B cell (primary cell): ENCODE data around the gene RRP1. TPM values are rescaled to one million over a fixed set of nuclear protein-coding genes. Genes with fewer than 3 reads are reported as not detected.

ENCODE experiments used
- ATAC-seq: fragments of 200-7000 bp; cut with Tn5 transposase; one replicate; pipeline ENCODE4 v1.10.0; 2021; ENCODE audit warnings: low read depth, mild to moderate bottlenecking, moderate number of reproducible peaks, moderate library complexity
- CTCF ChIA-PET: fragments of 350-600 bp; sonication (Branson Sonifier 250); formaldehyde crosslinking; loops from one replicate; lab custom pipeline; 2021; ENCODE audit warnings: antibody characterized with exemption, inconsistent platforms; lab: Charles Lee
- POLR2A ChIA-PET: fragments of 350-600 bp; sonication (Branson Sonifier 250); formaldehyde crosslinking; loops from one replicate; lab custom pipeline; 2021; ENCODE audit warnings: antibody characterized with exemption; lab: Charles Lee
- DNase-seq: peaks from one replicate; pipeline ENCODE4 v3.0.0; 2013
- H2AFZ ChIP-seq: 2 replicates; pipeline ENCODE4 v1.6.1; 2012; ENCODE audit warnings: mild to moderate bottlenecking, low read depth, low read length; ENCODE audit not compliant: insufficient read depth, poor library complexity, severe bottlenecking
- H3K27ac ChIP-seq, 2 donors: 1 replicate in 1 of 2; 2 replicates in 1 of 2; pipeline ENCODE4 v1.5.1; 2012 to 2013; ENCODE audit warnings: low read length in 2 of 2, mild to moderate bottlenecking in 2 of 2, moderate library complexity in 1 of 2
- H3K27me3 ChIP-seq, 4 experiments: fragments of 200-600 bp in 1 of 4; sonication (generic) in 1 of 4; replicated peaks in 1 of 4; 1 replicate in 2 of 4; 2 replicates in 2 of 4; pipeline versions ENCODE4 v1.6.1 to v1.7.0; 2013 to 2016; ENCODE audit warnings: low read length in 3 of 4, mild to moderate bottlenecking in 2 of 4, mixed read lengths in 1 of 4, moderate library complexity in 1 of 4; ENCODE audit not compliant: insufficient read depth in 4 of 4, control insufficient read depth in 3 of 4; ENCODE audit errors: control extremely low read depth in 1 of 4
- H3K36me3 ChIP-seq, 2 experiments: replicated peaks in 1 of 2; 1 replicate in 1 of 2; 2 replicates in 1 of 2; pipeline versions ENCODE4 v1.6.1 to v1.7.1; 2013; ENCODE audit warnings: low read length in 1 of 2; ENCODE audit not compliant: insufficient read depth in 2 of 2, control insufficient read depth in 1 of 2; ENCODE audit errors: control extremely low read depth in 1 of 2, extremely low read depth in 1 of 2
- H3K4me1 ChIP-seq, 2 donors: fragments of 200-600 bp in 1 of 2; sonication (generic) in 1 of 2; 1 replicate in 1 of 2; 2 replicates in 1 of 2; pipeline versions ENCODE4 v1.5.1 to v1.6.1; 2013 to 2017; ENCODE audit warnings: low read length in 2 of 2; ENCODE audit not compliant: control insufficient read depth in 2 of 2, insufficient read depth in 2 of 2
- H3K4me2 ChIP-seq: replicated peaks from 2 replicates; pipeline ENCODE3; 2012; ENCODE audit warnings: mild to moderate bottlenecking, low read depth, low read length; ENCODE audit not compliant: poor library complexity, severe bottlenecking
- H3K4me3 ChIP-seq, 5 experiments: fragments of 200-600 bp in 1 of 5; sonication (generic) in 1 of 5; 1 replicate in 3 of 5; 2 replicates in 2 of 5; pipeline versions ENCODE4 v1.5.1 to v1.7.0; 2011 to 2016; ENCODE audit warnings: low read length in 4 of 5, mild to moderate bottlenecking in 4 of 5, low read depth in 2 of 5, control low read depth in 1 of 5, moderate library complexity in 1 of 5; ENCODE audit not compliant: insufficient read depth in 1 of 5; ENCODE audit errors: control extremely low read depth in 1 of 5, extremely low read depth in 1 of 5
- H3K79me2 ChIP-seq: fragments of 200-600 bp; sonication (generic); one replicate; pipeline ENCODE4 v1.6.0; 2016; ENCODE audit warnings: low read length; ENCODE audit not compliant: control insufficient read depth, insufficient read depth
- H3K9ac ChIP-seq: fragments of 200-600 bp; sonication (generic); 2 replicates; pipeline ENCODE4 v1.6.1; 2017; ENCODE audit warnings: mild to moderate bottlenecking, low read length, moderate library complexity
- H3K9me3 ChIP-seq, 3 donors: one replicate each; pipeline versions ENCODE4 v1.6.1 to v1.7.1; 2013; ENCODE audit warnings: low read length in 2 of 3; ENCODE audit not compliant: control insufficient read depth in 2 of 3, insufficient read depth in 1 of 3; ENCODE audit errors: control extremely low read depth in 1 of 3
- H4K20me1 ChIP-seq: 2 replicates; pipeline ENCODE4 v1.6.0; 2012; ENCODE audit warnings: mild to moderate bottlenecking, low read length; ENCODE audit not compliant: insufficient read depth, control insufficient read depth, poor library complexity, severe bottlenecking
- H3K27ac Mint-ChIP-seq: one replicate; pipeline ENCODE4 v1.8.0; 2021; ENCODE audit warnings: mixed read lengths
- H3K27me3 Mint-ChIP-seq: one replicate; pipeline ENCODE4 v1.8.0; 2021; ENCODE audit warnings: mixed read lengths
- H3K4me1 Mint-ChIP-seq: one replicate; pipeline ENCODE4 v1.8.0; 2021; ENCODE audit warnings: mixed read lengths
- H3K4me3 Mint-ChIP-seq: one replicate; pipeline ENCODE4 v1.8.0; 2021; ENCODE audit warnings: mixed read lengths
- H3K9me3 Mint-ChIP-seq: one replicate; pipeline ENCODE4 v1.8.0; 2022; ENCODE audit warnings: mixed read lengths; ENCODE audit not compliant: insufficient read depth
- EZH2 ChIP-seq: IDR thresholded peaks from 2 replicates; pipeline ENCODE4 v1.6.1; 2012; ENCODE audit warnings: borderline replicate concordance, low read depth, mild to moderate bottlenecking, moderate library complexity, low read length; ENCODE audit not compliant: insufficient read depth, poor library complexity, severe bottlenecking
- WGBS: methylation state at CpG from one replicate; pipeline ENCODE4 v1.1.5; 2013; ENCODE audit warnings: missing lambda C conversion rate; ENCODE audit not compliant: insufficient coverage; 5-methylcytosine and 5-hydroxymethylcytosine counted together
- intact Hi-C: fragments of 100-400 bp; cut with micrococcal nuclease; formaldehyde crosslinking; loops from one replicate; pipeline ENCODE4 v1.10.0; 2022
- polyA plus RNA-seq: library from polyadenylated mRNA; depleted of rRNA; stranded (reverse); fragments of >200 nt; gene quantifications from 2 replicates; pipeline ENCODE4 v1.2.3, GENCODE V29; 2012
- total RNA-seq, 2 donors: library from RNA; stranded (reverse); fragments of 120-200 nt in 1 of 2; gene quantifications; 1 replicate in 1 of 2; 2 replicates in 1 of 2; pipeline versions ENCODE4 v1.2.3 to v1.2.4, GENCODE V29; 2013 to 2022
- TF ChIP-seq, protein P1 (sequence below): fragments of 200-600 bp; IDR thresholded peaks from one replicate; pipeline ENCODE4 v1.8.0; 2022; ENCODE audit warnings: antibody characterized with exemption, mild to moderate bottlenecking

Gene RRP1
- total and polyA plus RNA-seq, 2 donors (not counting 1 experiment from before 2014, with no cell fraction given) = 9.6 to 27.8 TPM

DNA sequence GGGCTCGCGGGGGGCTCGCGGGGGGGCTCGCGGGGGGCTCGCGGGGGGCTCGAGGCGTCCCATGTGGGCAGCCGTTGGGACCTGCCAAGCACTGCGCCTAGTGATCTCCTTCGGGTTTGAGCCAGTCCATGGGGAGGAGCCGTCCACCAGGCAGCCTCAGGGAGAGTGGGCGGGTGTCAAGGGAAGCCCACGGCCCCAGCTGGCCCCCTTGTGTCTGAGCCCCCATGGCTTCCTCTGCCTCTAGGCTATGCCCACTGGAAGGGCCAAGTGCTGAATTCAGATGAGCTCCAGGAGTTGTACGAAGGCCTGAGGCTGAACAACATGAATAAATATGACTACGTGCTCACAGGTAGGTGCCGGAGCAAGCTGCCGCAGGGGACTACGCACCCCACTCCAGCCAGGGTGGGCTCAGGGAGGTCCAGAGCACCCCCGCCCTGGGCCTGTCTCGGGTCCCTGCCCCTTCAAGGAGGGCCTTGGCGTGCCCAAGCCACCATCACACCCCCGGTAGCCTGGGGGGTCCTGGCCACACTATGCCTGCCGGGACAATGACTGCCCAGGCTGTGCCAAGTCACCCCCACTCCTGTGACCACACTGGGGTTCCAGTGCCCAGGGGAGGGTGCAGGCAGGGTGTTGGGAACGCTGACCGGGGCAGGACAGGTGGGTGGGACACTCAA lies 47.8 kb upstream of the RRP1 start:
- Histone ChIP-seq H3K4me2 (no peak overlapping the region), H3K36me3 (peaks cover 1 to 13% of the 10 kb centered on the region in 2 experiments), H3K9ac (no peak overlapping the region), H3K79me2 (no peaks in the 10 kb centered on the region), H3K9me3 (peaks cover 0 to 2% (median 0%) of the 10 kb centered on the region in 3 donors), H2AFZ (no peak overlapping the region), H3K27me3 (no peaks in the 10 kb centered on the region), H3K4me3 (no peak overlapping the region), H3K4me1 (no peaks in the 10 kb centered on the region), H4K20me1 (peaks cover 29% of the 10 kb centered on the region), H3K27ac (no peak overlapping the region)
- no peak overlapping the region for H3K4me3 Mint-ChIP-seq
- H3K27ac Mint-ChIP-seq = no peak overlapping the region
- ChIA-PET CTCF (no interaction called here), POLR2A (interaction anchor here (0.6 to 1.1 kb wide), 2 partner anchors 13 to 50 kb away, joined by 3 to 4 read pairs; no protein-coding TSS in a partner anchor)
- H3K27me3 Mint-ChIP-seq = no peaks in the 10 kb centered on the region
- 77% methylated on average over 22 of the region's 28 CpGs for WGBS
- H3K9me3 Mint-ChIP-seq = no peaks in the 10 kb centered on the region
- TF ChIP-seq, protein P1, sequence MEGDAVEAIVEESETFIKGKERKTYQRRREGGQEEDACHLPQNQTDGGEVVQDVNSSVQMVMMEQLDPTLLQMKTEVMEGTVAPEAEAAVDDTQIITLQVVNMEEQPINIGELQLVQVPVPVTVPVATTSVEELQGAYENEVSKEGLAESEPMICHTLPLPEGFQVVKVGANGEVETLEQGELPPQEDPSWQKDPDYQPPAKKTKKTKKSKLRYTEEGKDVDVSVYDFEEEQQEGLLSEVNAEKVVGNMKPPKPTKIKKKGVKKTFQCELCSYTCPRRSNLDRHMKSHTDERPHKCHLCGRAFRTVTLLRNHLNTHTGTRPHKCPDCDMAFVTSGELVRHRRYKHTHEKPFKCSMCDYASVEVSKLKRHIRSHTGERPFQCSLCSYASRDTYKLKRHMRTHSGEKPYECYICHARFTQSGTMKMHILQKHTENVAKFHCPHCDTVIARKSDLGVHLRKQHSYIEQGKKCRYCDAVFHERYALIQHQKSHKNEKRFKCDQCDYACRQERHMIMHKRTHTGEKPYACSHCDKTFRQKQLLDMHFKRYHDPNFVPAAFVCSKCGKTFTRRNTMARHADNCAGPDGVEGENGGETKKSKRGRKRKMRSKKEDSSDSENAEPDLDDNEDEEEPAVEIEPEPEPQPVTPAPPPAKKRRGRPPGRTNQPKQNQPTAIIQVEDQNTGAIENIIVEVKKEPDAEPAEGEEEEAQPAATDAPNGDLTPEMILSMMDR = no peak
- intact Hi-C loops = no loop called here
- peaks cover 5% of the 10 kb centered on the region for H3K4me1 Mint-ChIP-seq
- DNase-seq = no peak
- no peak for ATAC-seq

DNA sequence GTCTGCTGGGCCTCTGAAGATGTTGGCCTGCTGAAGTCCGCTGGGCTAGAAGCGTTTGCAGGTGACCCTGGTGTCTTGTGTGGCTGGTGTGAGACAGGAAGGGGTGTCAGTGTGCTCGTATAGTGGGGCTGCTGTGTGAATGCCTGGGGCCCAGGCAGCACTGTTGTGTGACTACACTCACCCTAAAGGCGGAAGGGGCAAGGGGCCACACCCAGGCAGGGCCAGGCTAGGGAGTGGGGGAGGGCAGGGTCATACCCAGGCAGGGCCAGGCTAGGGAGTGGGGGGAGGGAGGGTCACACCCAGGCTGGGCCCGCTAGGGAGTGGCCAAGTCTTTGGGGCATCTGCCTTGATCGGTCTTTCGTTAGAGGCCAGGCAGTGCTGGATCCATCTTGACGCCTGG lies 45.4 kb upstream of the RRP1 start:
- no peaks in the 10 kb centered on the region for H3K9me3 Mint-ChIP-seq
- intact Hi-C loops = no loop called here
- Histone ChIP-seq H3K4me1 (no peaks in the 10 kb centered on the region), H2AFZ (no peak overlapping the region), H3K27me3 (no peaks in the 10 kb centered on the region), H3K9ac (no peak overlapping the region), H4K20me1 (peaks cover 12% of the 10 kb centered on the region), H3K27ac (no peak overlapping the region), H3K36me3 (peaks cover 1 to 16% of the 10 kb centered on the region in 2 experiments), H3K4me2 (no peak overlapping the region), H3K79me2 (no peaks in the 10 kb centered on the region), H3K9me3 (no peaks in the 10 kb centered on the region), H3K4me3 (no peak overlapping the region)
- no peak for ATAC-seq
- no peak for TF ChIP-seq EZH2
- TF ChIP-seq, protein P1 = no peak
- no peak overlapping the region for H3K27ac Mint-ChIP-seq
- WGBS = 95% methylated on average over 8 of the region's 8 CpGs
- no peaks in the 10 kb centered on the region for H3K27me3 Mint-ChIP-seq
- DNase-seq = no peak
- no peak overlapping the region for H3K4me3 Mint-ChIP-seq
- peaks cover 5% of the 10 kb centered on the region for H3K4me1 Mint-ChIP-seq
- CTCF ChIA-PET = no interaction called here
- POLR2A ChIA-PET = no interaction called here
